D721Med (cell line): ENCODE data around the gene OR5T1.

Experiments
- DNase-seq: peaks from one replicate; pipeline ENCODE4 v3.0.0; 2011; ENCODE audit warnings: low spot score; ENCODE audit not compliant: insufficient read length
- FAIRE-seq: peaks from 2 replicates; lab custom pipeline; 2011; peaks lifted over from hg19 to GRCh38; lab: Jason Lieb, UNC
- CTCF ChIP-seq: IDR thresholded peaks from 2 replicates; pipeline ENCODE4 v1.5.1; 2012; ENCODE audit warnings: mild to moderate bottlenecking, control low read depth; ENCODE audit not compliant: insufficient read depth; ENCODE audit errors: missing control alignments

The OR5T1 gene

GRCh38 chr11:56314844-56315243 is 40.9 kb downstream of the OR5T1 start, which contains the start of gene OR8K3:
OR8K3 (plus strand) TSS chr11:56315144; CDS start chr11:56318307, 3,163 bp downstream.
- FAIRE-seq (no peak), DNase-seq (no peak)
- TF ChIP-seq CTCF, result no peak
